ENCODE measurements around the gene DAP. TPM values are rescaled to one million over a fixed set of nuclear protein-coding genes. Genes with fewer than 3 reads are reported as not detected.

Gene DAP
- total RNA-seq, 4 donors from 2014 or later = 47.8 to 57.3 (median 50.0) TPM

DNA sequence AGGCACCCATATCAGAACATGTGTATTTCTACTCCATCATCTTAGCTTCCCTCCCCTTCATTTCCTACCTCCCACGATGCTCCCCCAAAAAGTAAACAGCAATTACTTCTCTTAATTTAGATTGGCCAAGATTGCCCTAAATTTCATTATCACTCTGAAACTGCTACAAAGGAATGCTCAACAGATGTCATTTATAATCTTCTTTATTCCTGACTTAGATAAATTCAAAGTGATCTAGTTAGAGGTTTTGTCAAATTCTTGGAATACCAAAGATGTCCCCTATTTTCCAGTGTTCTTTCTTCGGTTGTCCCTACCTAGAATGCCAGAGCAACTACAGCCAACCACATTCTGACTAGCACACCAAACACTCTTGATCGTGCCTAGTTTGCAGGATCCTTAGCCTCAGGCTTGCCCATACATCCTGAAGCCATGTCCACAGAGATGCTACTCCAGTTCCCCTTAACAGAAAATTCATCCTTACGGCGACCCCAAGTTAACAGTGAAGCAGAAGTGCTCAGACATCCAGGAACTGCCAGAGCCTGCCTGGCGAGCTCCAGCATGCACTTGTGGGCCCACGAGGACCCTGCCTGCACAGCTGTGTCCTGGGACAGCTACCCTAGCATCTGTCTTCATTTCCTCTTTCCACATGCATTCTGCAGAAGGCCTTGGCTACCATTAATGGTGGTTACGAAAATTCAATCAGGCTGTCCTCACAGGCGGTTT is 31.6 kb downstream of the DAP start:
- TF ChIP-seq, protein P1, sequence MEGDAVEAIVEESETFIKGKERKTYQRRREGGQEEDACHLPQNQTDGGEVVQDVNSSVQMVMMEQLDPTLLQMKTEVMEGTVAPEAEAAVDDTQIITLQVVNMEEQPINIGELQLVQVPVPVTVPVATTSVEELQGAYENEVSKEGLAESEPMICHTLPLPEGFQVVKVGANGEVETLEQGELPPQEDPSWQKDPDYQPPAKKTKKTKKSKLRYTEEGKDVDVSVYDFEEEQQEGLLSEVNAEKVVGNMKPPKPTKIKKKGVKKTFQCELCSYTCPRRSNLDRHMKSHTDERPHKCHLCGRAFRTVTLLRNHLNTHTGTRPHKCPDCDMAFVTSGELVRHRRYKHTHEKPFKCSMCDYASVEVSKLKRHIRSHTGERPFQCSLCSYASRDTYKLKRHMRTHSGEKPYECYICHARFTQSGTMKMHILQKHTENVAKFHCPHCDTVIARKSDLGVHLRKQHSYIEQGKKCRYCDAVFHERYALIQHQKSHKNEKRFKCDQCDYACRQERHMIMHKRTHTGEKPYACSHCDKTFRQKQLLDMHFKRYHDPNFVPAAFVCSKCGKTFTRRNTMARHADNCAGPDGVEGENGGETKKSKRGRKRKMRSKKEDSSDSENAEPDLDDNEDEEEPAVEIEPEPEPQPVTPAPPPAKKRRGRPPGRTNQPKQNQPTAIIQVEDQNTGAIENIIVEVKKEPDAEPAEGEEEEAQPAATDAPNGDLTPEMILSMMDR (IDR thresholded peaks at IDR 0.05) = no peak
- ATAC-seq (ENCODE audit: low FRiP score) = no peak
- DNase-seq (ENCODE audit: low spot score) = no peak

DNA sequence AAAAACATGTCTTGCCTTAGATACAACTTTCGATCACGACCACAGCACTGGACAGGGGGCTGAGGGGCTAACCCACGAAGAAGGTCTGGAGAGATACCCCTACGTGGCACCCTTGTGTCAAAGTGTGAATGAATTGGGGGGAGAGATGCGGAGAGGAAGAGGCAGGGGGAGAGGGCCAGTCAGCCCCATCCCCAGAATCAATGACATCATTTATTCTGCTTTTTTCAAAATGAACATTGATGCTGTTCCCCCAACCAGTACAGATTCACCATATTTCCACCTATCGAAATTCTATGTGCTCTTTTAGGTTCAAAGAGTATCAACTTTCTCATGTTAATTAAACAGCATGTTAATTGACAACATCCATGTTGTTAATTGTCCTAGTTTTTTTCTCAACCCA is 32.4 kb downstream of the DAP start:
- DNase-seq (ENCODE audit: low spot score) (no peak), ATAC-seq (ENCODE audit: low FRiP score) (no peak)
- TF ChIP-seq, protein P1 (IDR thresholded peaks at IDR 0.05) = no peak

DNA sequence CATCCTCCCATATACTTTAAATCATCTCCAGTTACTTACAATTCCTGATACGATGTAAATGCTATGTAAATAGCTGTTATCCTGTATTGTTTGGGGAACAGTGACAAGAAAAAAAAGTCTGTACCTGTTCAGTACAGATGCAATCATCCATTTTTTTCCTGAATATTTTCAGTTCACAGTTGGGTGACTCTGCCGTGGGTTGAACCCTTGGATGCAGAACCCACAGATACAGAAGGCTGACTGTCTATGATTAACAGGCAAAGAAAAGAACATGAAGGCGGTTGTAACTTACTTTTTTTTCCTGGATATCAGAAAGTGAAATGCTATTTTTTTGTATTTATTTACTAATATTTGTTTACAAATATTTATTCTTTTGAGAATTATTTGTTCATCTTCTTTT is 33.2 kb downstream of the DAP start:
- DNase-seq (ENCODE audit: low spot score) (no peak), ATAC-seq (ENCODE audit: low FRiP score) (no peak)
- TF ChIP-seq, protein P1 (IDR thresholded peaks at IDR 0.05) = no peak

DNA sequence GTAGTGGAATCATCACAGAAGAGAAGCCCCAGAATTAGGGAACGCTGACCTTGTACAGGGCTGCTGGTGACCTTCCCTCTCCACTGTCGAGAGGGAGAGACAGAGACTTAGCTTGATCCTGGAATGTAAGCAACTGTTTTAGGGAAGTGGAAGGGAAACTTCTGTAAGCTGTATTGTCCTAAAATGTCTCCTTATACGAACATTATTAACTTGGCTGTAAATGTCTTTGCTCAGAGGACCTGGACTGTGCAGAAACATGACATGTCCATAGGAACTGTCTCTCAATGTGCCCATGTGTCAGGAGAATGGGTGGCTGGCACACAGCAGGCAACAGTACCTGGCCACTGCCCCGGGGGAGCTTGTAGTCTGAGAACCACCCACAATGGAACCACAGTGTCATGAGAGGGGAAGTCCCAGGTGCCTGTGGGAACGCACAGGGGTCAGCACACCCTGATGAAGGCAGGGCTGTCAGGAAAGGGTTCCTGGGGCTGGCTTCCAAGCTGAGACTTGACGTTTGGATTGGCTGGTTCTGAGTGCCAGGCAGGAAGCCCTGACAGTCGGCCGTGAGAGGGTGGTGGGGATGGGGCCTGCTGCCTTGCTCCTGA is 34.0 kb downstream of the DAP start:
- TF ChIP-seq, protein P1 (IDR thresholded peaks at IDR 0.05) = no peak
- ATAC-seq (ENCODE audit: low FRiP score) = no peak
- no peak for DNase-seq (ENCODE audit: low spot score)

DNA sequence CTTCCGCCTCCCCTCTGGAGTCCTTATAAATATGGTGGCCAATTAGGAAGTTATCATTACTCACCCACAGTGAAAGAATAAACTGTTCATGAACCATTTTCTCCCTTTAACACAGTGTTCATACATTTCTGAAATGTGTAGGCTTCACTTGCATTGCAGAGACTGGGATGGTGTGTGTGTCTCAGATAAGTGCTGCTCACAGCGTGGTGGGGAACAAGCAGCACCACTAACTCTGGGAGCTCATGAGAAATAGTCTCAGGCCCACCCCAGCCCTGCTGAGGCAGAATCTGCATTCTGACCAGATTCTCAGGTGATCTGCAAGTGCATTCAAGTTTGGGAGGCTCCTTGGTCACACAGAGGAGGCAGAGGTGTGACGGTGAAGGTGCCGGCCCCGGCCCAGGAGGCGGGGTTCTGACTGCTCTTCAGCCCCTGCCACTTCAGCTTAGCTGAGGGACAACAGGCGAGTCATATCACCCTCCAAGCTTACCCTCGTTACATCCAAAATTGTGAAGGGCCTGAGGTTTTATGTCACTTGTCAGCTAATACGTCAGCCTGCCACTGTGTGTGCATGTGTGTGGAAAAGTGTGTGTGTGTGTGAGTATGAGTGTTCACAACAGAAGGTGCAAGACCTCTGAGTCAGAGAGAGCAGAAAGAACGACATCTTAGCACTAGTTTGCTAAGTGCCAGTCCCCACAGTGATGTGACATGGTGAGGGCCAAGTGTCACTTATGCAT is 34.7 kb downstream of the DAP start:
- DNase-seq (ENCODE audit: low spot score) (no peak), ATAC-seq (ENCODE audit: low FRiP score) (no peak)
- TF ChIP-seq, protein P1 (IDR thresholded peaks at IDR 0.05) = no peak

DNA sequence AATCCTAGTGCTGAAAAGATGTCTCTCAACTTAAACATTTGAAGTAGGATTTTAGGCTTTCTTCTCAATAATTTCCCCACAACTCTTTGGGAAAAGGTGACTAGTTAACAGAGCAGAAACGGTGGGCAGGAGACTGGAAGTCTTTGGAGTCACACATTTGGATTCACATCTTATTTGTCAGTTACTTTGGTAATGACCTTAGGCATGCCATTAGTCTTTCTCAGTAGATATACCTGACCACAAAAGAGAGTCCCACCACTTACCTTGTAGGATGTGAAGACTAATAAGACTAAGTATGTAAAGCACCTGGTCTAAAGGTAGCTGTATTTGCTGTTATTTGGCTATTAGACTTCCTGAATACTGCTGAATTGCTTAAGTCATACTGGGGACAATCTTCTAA is 35.4 kb downstream of the DAP start:
- no peak for DNase-seq (ENCODE audit: low spot score)
- TF ChIP-seq, protein P1 (IDR thresholded peaks at IDR 0.05) = no peak
- no peak for ATAC-seq (ENCODE audit: low FRiP score)
